Gastroesophageal sphincter (tissue), 4 donors: ENCODE results near the gene CLSTN2. TPM values are rescaled to one million over a fixed set of nuclear protein-coding genes. Genes with fewer than 3 reads are reported as not detected.

ENCODE experiments used
- small RNA-seq, 4 donors: library from RNA; depleted of rRNA; stranded (forward); fragments of <200 nt; gene quantifications; one replicate each; pipeline ENCODE3, GENCODE V24; 2016
- total RNA-seq, 4 donors: library from RNA; depleted of rRNA; stranded (reverse); fragments of >200 nt; gene quantifications; one replicate each; pipeline ENCODE4 v1.1.0, GENCODE V29; 2016

The CLSTN2 gene
- total RNA-seq, 4 donors from 2014 or later, result 6.6 to 9.7 (median 7.7) TPM

Small RNA genes within 50 kb of the gene (small RNA-seq; reads per million reads assigned to genes)
- gene AC048346.1, result 0 reads per million in 4 donors
